Tibial nerve (tissue), 4 donors: ENCODE data around the gene SRA1. TPM values are rescaled to one million over a fixed set of nuclear protein-coding genes. Genes with fewer than 3 reads are reported as not detected.

Experiments used
- DNase-seq, 2 donors: peaks; one replicate each; pipeline ENCODE4 v3.0.0-alpha.2; 2019; ENCODE audit warnings: low spot score in 2 of 2
- H3K27ac ChIP-seq, 4 donors: fragments of 200-600 bp; sonication (generic) in 3 of 4; one replicate each; pipeline ENCODE4 v1.5.1; 2017 to 2019; ENCODE audit warnings: mild to moderate bottlenecking in 1 of 4
- H3K27me3 ChIP-seq, 2 donors: fragments of 200-600 bp; sonication (generic) in 1 of 2; one replicate each; pipeline versions ENCODE4 v1.5.1 to v1.6.0; 2017 to 2019
- H3K36me3 ChIP-seq, 3 donors: fragments of 200-600 bp; sonication (generic); one replicate each; pipeline ENCODE4 v1.5.1; 2018 to 2019
- H3K4me1 ChIP-seq, 4 donors: fragments of 200-600 bp; sonication (generic) in 3 of 4; one replicate each; pipeline ENCODE4 v1.5.1; 2017 to 2019
- H3K4me3 ChIP-seq, 4 donors: fragments of 200-600 bp; sonication (generic) in 3 of 4; one replicate each; pipeline ENCODE4 v1.5.1; 2017 to 2019; ENCODE audit warnings: mild to moderate bottlenecking in 1 of 4, moderate library complexity in 1 of 4
- H3K9me3 ChIP-seq, 4 donors: fragments of 200-600 bp; sonication (generic) in 3 of 4; one replicate each; pipeline ENCODE4 v1.5.1; 2017 to 2019
- CTCF ChIP-seq, 5 experiments: fragments of 200-600 bp in 3 of 5; fragments of 450-650 bp in 2 of 5; sonication (generic) in 3 of 5; IDR thresholded peaks; one replicate each; pipeline ENCODE4 v1.5.1; 2016 to 2019; ENCODE audit warnings: antibody characterized with exemption in 5 of 5, mild to moderate bottlenecking in 3 of 5, moderate library complexity in 2 of 5
- EP300 ChIP-seq, 2 donors: sonication (generic); formaldehyde crosslinking; IDR thresholded peaks; one replicate each; pipeline ENCODE4 v1.6.1; 2017; ENCODE audit warnings: antibody characterized with exemption in 2 of 2, mild to moderate bottlenecking in 1 of 2
- POLR2A ChIP-seq, 2 donors: fragments of 450-650 bp; IDR thresholded peaks; one replicate each; pipeline ENCODE4 v1.6.1; 2017; ENCODE audit warnings: antibody characterized with exemption in 2 of 2, mild to moderate bottlenecking in 2 of 2, moderate library complexity in 2 of 2
- WGBS, 2 donors: methylation state at CpG; one replicate each; pipeline ENCODE4 v1.1.5; 2018; 5-methylcytosine and 5-hydroxymethylcytosine counted together
- total RNA-seq, 4 donors: library from RNA; depleted of rRNA; stranded (reverse); fragments of >200 nt; gene quantifications; one replicate each; pipeline ENCODE4 v1.1.0, GENCODE V29; 2016

Gene SRA1
- total RNA-seq, 4 donors from 2014 or later: 16.6 to 23.7 (median 19.2) TPM

GRCh38 chr5:140567871-140568270, 10.6 kb upstream of the SRA1 start:
- Histone ChIP-seq H3K36me3 (peaks cover 0 to 46% (median 2%) of the 10 kb centered on the region in 3 donors), H3K27ac (no peak overlapping the region), H3K4me3 (no peak overlapping the region), H3K4me1 (peaks cover 0 to 47% (median 20%) of the 10 kb centered on the region in 4 donors), H3K27me3 (no peaks in the 10 kb centered on the region), H3K9me3 (no peaks in the 10 kb centered on the region)
- 94 to 100% methylated on average over 8 to 13 of the region's 13 CpGs for WGBS, 2 donors
- no peak for DNase-seq
- TF ChIP-seq EP300 (IDR thresholded peaks at IDR 0.05) (no peak), CTCF (IDR thresholded peaks at IDR 0.05) (no peak), POLR2A (IDR thresholded peaks at IDR 0.05) (no peak)

- Histone ChIP-seq H3K4me1 (peaks cover 0 to 53% (median 23%) of the 10 kb centered on the region in 4 donors), H3K27me3 (no peaks in the 10 kb centered on the region), H3K9me3 (no peaks in the 10 kb centered on the region), H3K27ac (no peak overlapping the region), H3K4me3 (no peak overlapping the region), H3K36me3 (peaks cover 0 to 48% (median 2%) of the 10 kb centered on the region in 3 donors)
- no peak for TF ChIP-seq POLR2A (IDR thresholded peaks at IDR 0.05)
- no peak for TF ChIP-seq EP300 (IDR thresholded peaks at IDR 0.05)
- TF ChIP-seq CTCF (IDR thresholded peaks at IDR 0.05): no peak
- 82 to 86% methylated on average over 21 of the region's 22 CpGs for WGBS, 2 donors
- DNase-seq: no peak
Measured at GRCh38 chr5:140567136-140567818, 10.0 kb upstream of the SRA1 start.

- WGBS, 2 donors: 92 to 98% methylated on average over 5 of the region's 5 CpGs
- H3K4me1 ChIP-seq: peaks cover 0 to 59% (median 25%) of the 10 kb centered on the region in 4 donors
- no peak overlapping the region for H3K27ac ChIP-seq
- no peaks in the 10 kb centered on the region for H3K9me3 ChIP-seq
- peaks cover 0 to 54% (median 2%) of the 10 kb centered on the region in 3 donors for H3K36me3 ChIP-seq
- H3K4me3 ChIP-seq: no peak overlapping the region
- H3K27me3 ChIP-seq: no peaks in the 10 kb centered on the region
- DNase-seq: no peak
- no peak for TF ChIP-seq CTCF (IDR thresholded peaks at IDR 0.05)
- TF ChIP-seq EP300 (IDR thresholded peaks at IDR 0.05): no peak
- no peak for TF ChIP-seq POLR2A (IDR thresholded peaks at IDR 0.05)
Measured at GRCh38 chr5:140566665-140567064, 9.4 kb upstream of the SRA1 start.

DNA sequence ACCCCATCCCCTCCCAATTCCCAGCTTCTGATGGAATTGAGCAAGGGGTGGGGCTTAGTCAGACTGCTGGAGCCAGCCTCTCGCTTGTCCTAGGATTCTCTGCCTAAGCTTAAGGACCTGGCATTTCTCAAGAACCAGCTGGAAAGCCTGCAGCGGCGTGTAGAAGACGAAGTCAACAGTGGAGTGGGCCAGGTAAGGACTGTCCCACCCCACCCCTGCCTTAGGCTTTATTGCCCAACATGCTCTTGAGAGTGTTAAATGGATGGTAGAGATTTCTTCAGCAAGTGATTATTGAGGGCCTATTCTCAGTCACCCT, 8.5 kb upstream of the SRA1 start:
- WGBS, 2 donors: 81 to 84% methylated on average over 4 of the region's 4 CpGs
- TF ChIP-seq CTCF (IDR thresholded peaks at IDR 0.05) (no peak), POLR2A (IDR thresholded peaks at IDR 0.05) (no peak), EP300 (IDR thresholded peaks at IDR 0.05) (no peak)
- H3K27me3 ChIP-seq: no peaks in the 10 kb centered on the region
- peak overlapping the region in 2 of 4 donors; percentile 73 to 97 for H3K4me3 ChIP-seq
- H3K4me1 ChIP-seq: peaks cover 0 to 66% (median 25%) of the 10 kb centered on the region in 4 donors
- H3K36me3 ChIP-seq: peaks cover 0 to 64% (median 2%) of the 10 kb centered on the region in 3 donors
- DNase-seq: no peak
- H3K9me3 ChIP-seq: no peaks in the 10 kb centered on the region
- H3K27ac ChIP-seq: peak overlapping the region in 3 of 4 donors; percentile 95 to 98 (median 95)

GRCh38 chr5:140565024-140565779, 7.9 kb upstream of the SRA1 start:
- peaks cover 0 to 66% (median 25%) of the 10 kb centered on the region in 4 donors for H3K4me1 ChIP-seq

More at GRCh38 chr5:140565024-140565779, 7.9 kb upstream of the SRA1 start:
- Histone ChIP-seq H3K27ac (peak overlapping the region; percentile 95 to 98 (median 96)), H3K9me3 (no peaks in the 10 kb centered on the region), H3K36me3 (peaks cover 0 to 66% (median 2%) of the 10 kb centered on the region in 3 donors), H3K27me3 (no peaks in the 10 kb centered on the region), H3K4me3 (peak overlapping the region; percentile 58 to 97 (median 74))
- 4 to 5% methylated on average over 13 of the region's 13 CpGs for WGBS, 2 donors
- DNase-seq: no peak
- TF ChIP-seq CTCF (IDR thresholded peaks at IDR 0.05): no peak
- TF ChIP-seq EP300 (IDR thresholded peaks at IDR 0.05): no peak
- no peak for TF ChIP-seq POLR2A (IDR thresholded peaks at IDR 0.05)
